Endothelial cell of umbilical vein (primary cell): ENCODE measurements around the gene ARPIN. TPM values are rescaled to one million over a fixed set of nuclear protein-coding genes. Genes with fewer than 3 reads are reported as not detected.

Source experiments
- BruUV-seq: library from RNA; stranded (reverse); fragments of 400-500 nt; replicated peaks from 2 replicates; lab custom pipeline; 2021; lab: Mats Ljungman, UMichigan
- CTCF ChIA-PET: fragments of 300-600, 350-600 bp; sonication (Branson Sonifier 250); formaldehyde crosslinking; loops from one replicate; lab custom pipeline; 2021; ENCODE audit warnings: antibody characterized with exemption, inconsistent platforms; lab: Charles Lee
- POLR2A ChIA-PET: fragments of 300-600, 350-600 bp; sonication (Branson Sonifier 250); formaldehyde crosslinking; loops from one replicate; lab custom pipeline; 2021; ENCODE audit warnings: antibody characterized with exemption, inconsistent platforms; lab: Charles Lee
- DNase-seq: peaks from one replicate; pipeline ENCODE4 v3.0.0-alpha.2; 2011; ENCODE audit warnings: low read depth, low spot score
- FAIRE-seq: peaks from 2 replicates; lab custom pipeline; 2011; peaks lifted over from hg19 to GRCh38; lab: Jason Lieb, UNC
- H2AFZ ChIP-seq: 2 replicates; pipeline ENCODE4 v1.6.0; 2012; ENCODE audit warnings: low read depth, low read length, control low read depth, inconsistent platforms
- H3K27ac ChIP-seq: 2 replicates; pipeline ENCODE4 v1.5.1; 2011; ENCODE audit warnings: low read depth, mild to moderate bottlenecking, control low read depth, low read length, moderate library complexity; ENCODE audit not compliant: insufficient read depth
- H3K27me3 ChIP-seq, 2 experiments: 2 replicates each; pipeline versions ENCODE4 v1.6.0 to v1.6.1; 2011; ENCODE audit warnings: low read length in 2 of 2, mixed read lengths in 1 of 2; ENCODE audit not compliant: control insufficient read depth in 2 of 2, insufficient read depth in 2 of 2
- H3K36me3 ChIP-seq, 2 experiments: 2 replicates in 1 of 2; 3 replicates in 1 of 2; pipeline ENCODE4 v1.5.1; 2011; ENCODE audit warnings: low read length in 2 of 2, mild to moderate bottlenecking in 1 of 2, moderate library complexity in 1 of 2; ENCODE audit not compliant: control insufficient read depth in 2 of 2, insufficient read depth in 2 of 2; ENCODE audit errors: extremely low read depth in 1 of 2
- H3K4me1 ChIP-seq: 3 replicates; pipeline ENCODE4 v1.5.1; 2011; ENCODE audit warnings: mild to moderate bottlenecking, low read length; ENCODE audit not compliant: control insufficient read depth, insufficient read depth; ENCODE audit errors: extremely low read depth
- H3K4me2 ChIP-seq: 2 replicates; pipeline ENCODE4 v1.6.1; 2011; ENCODE audit warnings: low read length, control low read depth, mixed read lengths; ENCODE audit not compliant: insufficient read depth
- H3K4me3 ChIP-seq, 3 experiments: fragments of 200-600 bp in 1 of 3; sonication (generic), shearing (Covaris generic) in 1 of 3; replicated peaks in 1 of 3; 2 replicates each; pipeline ENCODE4 v1.5.1; 2011 to 2016; ENCODE audit warnings: control low read depth in 3 of 3, low read length in 3 of 3, mild to moderate bottlenecking in 2 of 3, inconsistent platforms in 1 of 3, low read depth in 1 of 3, moderate library complexity in 1 of 3; ENCODE audit not compliant: insufficient read depth in 1 of 3
- H3K79me2 ChIP-seq: 2 replicates; pipeline ENCODE4 v1.6.0; 2012; ENCODE audit warnings: low read length, inconsistent platforms; ENCODE audit not compliant: control insufficient read depth, insufficient read depth
- H3K9ac ChIP-seq: replicated peaks from 2 replicates; pipeline ENCODE3; 2011; ENCODE audit warnings: low read length, control low read depth; ENCODE audit not compliant: insufficient read depth; ENCODE audit errors: extremely low read depth
- H3K9me1 ChIP-seq: replicated peaks from 3 replicates; pipeline ENCODE4 v1.6.0; 2011; ENCODE audit warnings: mild to moderate bottlenecking, low read length; ENCODE audit not compliant: control insufficient read depth, insufficient read depth; ENCODE audit errors: extremely low read depth
- H3K9me3 ChIP-seq: replicated peaks from 2 replicates; pipeline ENCODE4 v1.5.1; 2012; ENCODE audit warnings: low read length, inconsistent platforms; ENCODE audit not compliant: control insufficient read depth, insufficient read depth
- H4K20me1 ChIP-seq: replicated peaks from 2 replicates; pipeline ENCODE3; 2011; ENCODE audit warnings: mild to moderate bottlenecking, low read length; ENCODE audit not compliant: control insufficient read depth, insufficient read depth; ENCODE audit errors: extremely low read depth
- EZH2 ChIP-seq: IDR thresholded peaks from 2 replicates; pipeline ENCODE4 v1.6.1; 2012; ENCODE audit warnings: borderline replicate concordance, low read depth, mild to moderate bottlenecking, moderate library complexity, low read length, inconsistent platforms; ENCODE audit not compliant: severe bottlenecking
- FOS ChIP-seq: IDR thresholded peaks from 2 replicates; pipeline ENCODE4 v1.6.1; 2011; ENCODE audit warnings: mild to moderate bottlenecking, low read length, moderate library complexity, borderline replicate concordance; ENCODE audit not compliant: insufficient read depth
- GATA2 ChIP-seq: IDR thresholded peaks from 2 replicates; pipeline ENCODE4 v1.7.0; 2011; ENCODE audit warnings: low read depth, mild to moderate bottlenecking, moderate library complexity, mixed read lengths, low read length; ENCODE audit not compliant: insufficient read length, insufficient read depth
- JUN ChIP-seq: IDR thresholded peaks from 2 replicates; pipeline ENCODE4 v1.6.1; 2011; ENCODE audit warnings: borderline replicate concordance, low read depth; ENCODE audit not compliant: insufficient read length, insufficient read depth
- MYC ChIP-seq: IDR thresholded peaks from one replicate; pipeline ENCODE4 v1.6.1; 2011; ENCODE audit warnings: mild to moderate bottlenecking, low read depth, low read length
- POLR2A ChIP-seq: IDR thresholded peaks from 2 replicates; pipeline ENCODE4 v1.6.1; 2012; ENCODE audit warnings: low read depth, mild to moderate bottlenecking, control low read depth, low read length
- POLR2AphosphoS5 ChIP-seq: IDR thresholded peaks from 2 replicates; pipeline ENCODE4 v1.6.1; 2012; ENCODE audit warnings: low read depth, mild to moderate bottlenecking, control low read depth, low read length, moderate library complexity; ENCODE audit not compliant: insufficient read depth
- dilution Hi-C: fragments of 300-500 bp; cut with MboI; formaldehyde crosslinking; loops from one replicate; pipeline ENCODE4 v1.15.0; 2019; ENCODE audit warnings: low sequenced_read_pairs; ENCODE audit not compliant: extremely low pct_ligation_motif_present
- intact Hi-C: fragments of 100-400 bp; cut with micrococcal nuclease; formaldehyde crosslinking; loops from one replicate; pipeline ENCODE4 v1.10.0; 2022
- polyA plus RNA-seq, 4 experiments: library from polyadenylated mRNA; depleted of rRNA in 3 of 4; stranded (reverse) in 3 of 4; unstranded in 1 of 4; fragments of >200 nt; gene quantifications; 2 replicates each; pipeline versions ENCODE4 v1.2.1 to v1.2.3, GENCODE V29; 2011 to 2012; ENCODE audit warnings: missing spikeins in 1 of 4
- total RNA-seq: library from RNA; stranded (reverse); gene quantifications from 2 replicates; pipeline ENCODE4 v1.2.3, GENCODE V29; 2021
- TF ChIP-seq, protein P1 (sequence below), 2 donors: IDR thresholded peaks; 1 replicate in 1 of 2; 2 replicates in 1 of 2; pipeline ENCODE4 v1.5.1; 2011; ENCODE audit warnings: low read length in 2 of 2, mild to moderate bottlenecking in 2 of 2, moderate library complexity in 2 of 2, control low read depth in 1 of 2, inconsistent platforms in 1 of 2, low read depth in 1 of 2; ENCODE audit not compliant: insufficient read depth in 1 of 2; ENCODE audit errors: extremely low read depth in 1 of 2
- TF ChIP-seq, protein P2 (sequence below): IDR thresholded peaks from 2 replicates; pipeline ENCODE4 v1.6.1; 2011; ENCODE audit not compliant: insufficient read depth, insufficient read length

The ARPIN gene
- total and polyA plus RNA-seq, 2 donors (not counting 3 experiments of a cell fraction or from before 2014, with no cell fraction given) = 13.0 to 23.3 TPM

DNA sequence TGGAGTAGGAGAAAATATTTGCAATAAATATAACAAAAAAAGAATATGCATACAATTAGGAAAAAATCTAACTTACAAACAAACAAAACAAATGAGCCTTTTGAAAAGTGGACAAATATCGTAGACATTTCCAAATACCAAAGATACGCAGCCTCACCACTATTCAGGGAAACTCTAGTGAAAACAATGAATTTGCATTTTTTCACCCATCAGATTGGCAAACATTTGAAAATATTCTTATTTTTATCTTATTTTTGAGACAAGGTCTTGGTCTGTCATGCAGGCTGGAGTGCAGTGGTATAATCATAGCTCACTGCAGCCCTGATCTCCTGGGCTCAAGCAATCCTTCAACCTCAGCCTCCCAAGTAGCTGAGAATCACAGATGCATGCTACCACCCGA, 34.4 kb downstream of the ARPIN start:
- dilution Hi-C loops = no loop called here
- no peak overlapping the region for H3K4me3 ChIP-seq
- no peaks in the 10 kb centered on the region for H4K20me1 ChIP-seq
- DNase-seq (no peak), FAIRE-seq (no peak)
- no peaks in the 10 kb centered on the region for H3K9me1 ChIP-seq
- intact Hi-C loops = no loop called here
- H2AFZ ChIP-seq = no peak overlapping the region
- H3K4me1 ChIP-seq = peaks cover 4% of the 10 kb centered on the region
- no peaks in the 10 kb centered on the region for H3K9me3 ChIP-seq
- peaks cover 4 to 6% of the 10 kb centered on the region in 2 experiments for H3K36me3 ChIP-seq
- H3K79me2 ChIP-seq = no peaks in the 10 kb centered on the region
- no TSS peak for BruUV-seq
- CTCF ChIA-PET = interaction anchor here (1.0 to 2.1 kb wide), 3 partner anchors 15 to 138 kb away, joined by 3 to 10 read pairs (median 7); partner anchors contain the start of gene AP3S2
- no peak overlapping the region for H3K4me2 ChIP-seq
- TF ChIP-seq FOS (no peak), POLR2AphosphoS5 (no peak), MYC (no peak), GATA2 (no peak), JUN (no peak), EZH2 (no peak), POLR2A (no peak)
- TF ChIP-seq, protein P1, sequence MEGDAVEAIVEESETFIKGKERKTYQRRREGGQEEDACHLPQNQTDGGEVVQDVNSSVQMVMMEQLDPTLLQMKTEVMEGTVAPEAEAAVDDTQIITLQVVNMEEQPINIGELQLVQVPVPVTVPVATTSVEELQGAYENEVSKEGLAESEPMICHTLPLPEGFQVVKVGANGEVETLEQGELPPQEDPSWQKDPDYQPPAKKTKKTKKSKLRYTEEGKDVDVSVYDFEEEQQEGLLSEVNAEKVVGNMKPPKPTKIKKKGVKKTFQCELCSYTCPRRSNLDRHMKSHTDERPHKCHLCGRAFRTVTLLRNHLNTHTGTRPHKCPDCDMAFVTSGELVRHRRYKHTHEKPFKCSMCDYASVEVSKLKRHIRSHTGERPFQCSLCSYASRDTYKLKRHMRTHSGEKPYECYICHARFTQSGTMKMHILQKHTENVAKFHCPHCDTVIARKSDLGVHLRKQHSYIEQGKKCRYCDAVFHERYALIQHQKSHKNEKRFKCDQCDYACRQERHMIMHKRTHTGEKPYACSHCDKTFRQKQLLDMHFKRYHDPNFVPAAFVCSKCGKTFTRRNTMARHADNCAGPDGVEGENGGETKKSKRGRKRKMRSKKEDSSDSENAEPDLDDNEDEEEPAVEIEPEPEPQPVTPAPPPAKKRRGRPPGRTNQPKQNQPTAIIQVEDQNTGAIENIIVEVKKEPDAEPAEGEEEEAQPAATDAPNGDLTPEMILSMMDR (IDR thresholded peaks at IDR 0.05; ENCODE audit: extremely low read depth in 1 of 2, insufficient read depth in 1 of 2, low read depth in 1 of 2, low read length in 2 of 2) = no peak
- TF ChIP-seq, protein P2, sequence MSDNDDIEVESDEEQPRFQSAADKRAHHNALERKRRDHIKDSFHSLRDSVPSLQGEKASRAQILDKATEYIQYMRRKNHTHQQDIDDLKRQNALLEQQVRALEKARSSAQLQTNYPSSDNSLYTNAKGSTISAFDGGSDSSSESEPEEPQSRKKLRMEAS = no peak
- no peak overlapping the region for H3K9ac ChIP-seq
- no peak overlapping the region for H3K27ac ChIP-seq
- no peaks in the 10 kb centered on the region for H3K27me3 ChIP-seq
- POLR2A ChIA-PET = no interaction called here
